ENCODE measurements around the gene CCDC34.

The CCDC34 gene

DNA sequence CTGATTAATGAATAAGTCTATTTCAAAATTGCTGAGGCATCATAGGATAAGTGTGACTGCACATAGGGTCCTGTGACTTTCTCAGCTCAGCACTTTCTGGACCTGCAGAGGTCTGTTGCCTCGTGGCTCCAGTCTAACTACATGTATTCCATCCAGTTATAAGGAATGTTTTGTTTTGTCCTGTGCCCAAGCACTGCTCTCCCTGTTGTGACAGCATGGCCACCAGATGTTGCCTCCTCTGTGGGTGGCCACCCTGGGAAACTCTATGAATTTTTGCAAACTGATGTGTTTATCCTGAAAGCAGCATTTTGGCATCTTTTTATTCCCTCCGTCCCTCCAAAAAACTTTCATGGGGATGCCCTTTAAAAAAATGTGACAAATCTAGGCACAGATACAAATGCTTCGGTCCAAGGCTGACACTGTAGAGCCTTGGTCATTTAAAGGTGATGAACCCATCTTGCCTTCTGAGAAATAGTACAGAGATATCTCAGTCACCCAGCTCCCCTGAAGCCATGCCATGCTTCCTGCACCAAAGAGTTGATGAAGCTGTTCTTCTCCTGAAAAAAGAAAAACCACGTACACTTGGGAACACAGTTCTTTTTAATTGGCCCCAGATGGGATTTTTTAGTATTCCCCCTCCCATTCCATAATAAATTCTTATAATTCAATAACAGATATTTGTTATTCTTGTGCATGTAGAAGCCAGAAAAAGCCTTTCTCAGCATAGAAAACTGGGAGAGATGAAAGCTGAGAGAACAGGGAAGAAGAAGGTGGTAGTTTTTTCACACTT, 72.6 kb downstream of the CCDC34 start:
- no peak for DNase-seq (ENCODE audit: low spot score)

Measured in hepatic stellate cell (primary cell).